ENCODE results near the gene TPRG1L.

Gene TPRG1L

DNA sequence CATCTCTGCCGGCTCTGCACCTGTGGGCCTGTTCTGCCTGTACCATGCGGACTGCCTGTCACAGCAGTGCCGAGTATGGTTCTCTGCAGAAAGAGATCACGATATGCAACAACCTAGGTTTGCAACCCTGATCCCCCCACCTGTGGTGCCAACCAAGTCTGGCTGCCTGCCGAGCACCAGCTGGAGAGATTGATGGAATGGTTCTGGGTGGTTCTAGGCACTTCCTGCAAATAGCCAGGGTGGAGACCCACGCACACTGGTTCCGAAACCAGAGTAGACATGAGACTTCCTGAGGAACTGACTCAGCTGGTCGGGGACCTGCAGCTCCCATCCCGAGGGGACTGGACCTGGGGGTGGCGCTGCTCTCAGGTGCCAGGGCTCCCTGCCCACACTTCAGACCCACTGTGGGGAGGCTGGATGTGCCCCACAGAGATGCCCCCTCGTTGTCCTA lies 5.4 kb downstream of the TPRG1L start:
- DNase-seq = no peak

DNA sequence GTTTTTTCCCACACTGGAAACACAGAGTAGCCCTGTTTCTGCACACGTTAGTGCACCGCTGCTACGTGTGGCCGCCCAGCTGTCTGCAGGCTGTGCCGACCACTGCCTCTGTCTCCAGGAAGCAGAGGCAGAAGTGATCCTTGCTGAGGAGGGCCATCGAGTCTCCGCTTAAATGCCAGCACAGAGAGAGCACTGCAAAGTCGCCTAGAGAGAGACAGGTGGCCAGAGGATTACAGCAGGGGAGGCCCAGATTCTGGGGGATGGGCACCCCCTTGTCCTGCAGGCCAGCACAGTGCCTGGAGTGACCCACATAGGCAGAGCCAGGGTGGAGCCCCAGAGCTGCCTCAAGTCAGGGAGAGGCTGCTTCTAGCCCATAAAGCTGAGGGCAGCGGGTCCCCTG lies 6.1 kb downstream of the TPRG1L start:
- no peak for DNase-seq

DNA sequence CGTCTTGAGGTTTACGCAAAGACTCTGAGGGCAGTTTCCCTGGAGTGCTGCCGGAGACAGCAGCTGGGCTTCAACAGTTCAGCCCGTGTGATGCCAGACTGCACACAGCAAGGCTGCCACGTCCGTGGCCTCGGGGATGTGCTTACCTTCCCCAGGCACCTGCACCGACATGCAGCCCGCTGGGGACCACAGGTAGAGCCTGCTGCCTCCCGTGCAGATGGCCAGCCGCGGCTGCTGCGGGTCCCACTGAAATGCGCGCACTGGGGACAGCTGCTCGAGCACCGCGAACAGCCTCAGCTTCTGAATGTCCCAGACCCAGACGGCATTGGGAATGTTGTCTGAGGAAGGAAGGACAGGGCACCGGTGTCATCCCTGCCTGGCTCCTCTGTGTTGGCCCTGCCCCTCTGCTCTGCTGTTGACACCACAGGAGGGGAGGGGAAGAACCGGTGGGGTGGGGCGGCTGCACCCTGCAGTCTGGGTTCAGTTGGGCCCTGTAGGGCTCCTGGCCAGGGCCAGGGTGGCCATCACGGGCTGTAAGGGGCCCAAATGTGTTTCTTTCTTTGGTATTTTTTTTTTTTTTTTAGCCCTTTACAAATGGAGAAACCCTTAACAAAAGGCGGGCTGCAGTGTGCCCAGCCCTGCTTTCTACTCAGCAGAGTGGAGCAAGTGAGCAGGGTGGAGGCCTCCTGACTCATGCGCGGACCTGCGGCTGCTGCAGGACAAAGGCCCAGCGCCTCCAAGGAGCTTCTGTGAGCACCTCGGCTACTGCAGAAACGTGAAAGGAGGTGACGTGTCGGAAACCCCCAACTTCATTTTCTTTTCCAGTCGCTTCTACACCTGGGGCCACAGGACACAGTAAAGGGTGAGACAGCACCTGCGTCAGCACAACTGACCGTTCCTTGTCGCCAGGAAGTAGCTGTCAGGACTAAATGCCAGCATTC lies 6.8 kb downstream of the TPRG1L start:
- DNase-seq = no peak

DNA sequence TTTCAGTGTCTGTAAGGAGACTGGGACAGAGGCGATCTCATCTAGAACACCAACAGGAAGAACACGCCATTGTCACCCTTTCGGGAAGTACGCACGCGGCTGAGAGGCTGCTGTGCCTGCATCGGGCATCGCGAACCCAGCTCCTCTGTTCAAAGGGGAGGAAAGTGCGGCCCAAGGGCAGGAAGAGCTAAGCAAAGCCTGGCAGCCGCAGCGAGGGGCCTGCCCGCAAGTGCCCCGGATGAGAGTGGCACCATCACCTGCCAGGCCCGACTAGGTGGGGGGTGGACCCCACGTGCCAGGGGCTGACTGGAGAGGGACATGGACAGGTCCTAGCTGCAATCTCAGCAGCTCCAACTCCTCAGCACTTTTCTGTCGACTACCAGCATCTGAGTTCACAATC lies 7.5 kb downstream of the TPRG1L start:
- DNase-seq = no peak

DNA sequence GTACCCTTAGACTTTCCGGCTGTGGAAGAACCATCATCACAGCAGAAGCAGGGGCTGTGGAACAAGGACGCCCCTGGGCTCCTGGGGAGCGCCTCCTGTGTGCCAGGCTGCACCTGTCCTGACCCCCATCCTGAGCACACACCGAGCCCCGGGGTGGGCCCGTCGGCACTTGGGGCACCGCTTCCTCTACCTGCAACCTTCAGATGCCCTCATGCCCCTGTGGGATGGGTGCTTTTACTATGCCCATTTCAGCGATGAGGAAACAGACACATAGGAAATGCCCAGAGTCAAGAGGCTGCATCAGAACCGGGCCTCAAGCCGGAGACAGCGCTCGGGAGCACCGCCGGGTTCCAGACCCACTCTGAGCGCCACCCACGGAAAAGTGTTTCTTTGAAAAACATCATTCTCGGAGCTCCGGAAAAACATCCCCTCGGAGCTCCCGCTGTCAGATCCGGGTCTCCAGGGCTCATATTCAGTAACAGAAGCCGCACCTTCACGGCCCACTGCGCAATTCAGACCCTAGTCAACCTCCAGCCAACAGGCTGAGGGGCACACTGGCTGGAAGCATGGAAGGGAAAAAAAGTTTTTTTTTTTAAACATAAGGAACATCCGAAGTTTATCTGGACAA lies 8.0 kb downstream of the TPRG1L start:
- DNase-seq = no peak

DNA sequence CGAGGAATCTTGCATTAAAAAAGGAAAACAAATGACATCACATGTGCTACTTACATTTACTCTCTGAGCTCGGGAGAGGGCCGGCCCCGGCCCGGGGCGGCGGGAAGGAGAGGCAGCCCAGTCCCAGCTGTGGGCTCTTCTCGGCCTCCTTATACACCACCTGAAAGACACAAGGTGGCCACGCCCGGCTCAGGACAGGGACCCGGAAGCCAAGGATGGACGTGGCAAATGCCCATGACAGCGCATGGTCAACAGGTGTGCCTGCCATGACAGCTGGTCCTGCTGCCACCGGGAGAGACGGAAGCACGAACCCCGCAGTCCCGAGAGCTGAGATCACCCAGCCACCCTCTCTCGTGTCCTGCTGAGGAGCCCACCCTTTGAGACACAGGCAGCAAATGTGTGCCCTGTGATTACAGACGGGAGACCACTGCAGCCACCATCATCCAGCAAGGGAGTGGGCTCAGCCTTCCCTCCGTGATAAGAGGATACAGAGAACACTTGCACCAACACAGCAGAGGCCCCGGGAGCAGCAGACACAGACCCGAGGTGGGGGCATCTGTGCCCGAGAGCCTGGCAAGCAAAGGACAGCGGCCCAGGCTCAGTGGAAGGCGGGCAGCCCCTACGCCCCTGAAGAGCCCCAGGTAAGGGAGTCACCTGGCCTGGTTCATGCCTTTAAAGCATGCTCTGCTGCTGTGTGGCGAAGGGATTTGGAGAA lies 8.7 kb downstream of the TPRG1L start:
- DNase-seq = no peak

DNA sequence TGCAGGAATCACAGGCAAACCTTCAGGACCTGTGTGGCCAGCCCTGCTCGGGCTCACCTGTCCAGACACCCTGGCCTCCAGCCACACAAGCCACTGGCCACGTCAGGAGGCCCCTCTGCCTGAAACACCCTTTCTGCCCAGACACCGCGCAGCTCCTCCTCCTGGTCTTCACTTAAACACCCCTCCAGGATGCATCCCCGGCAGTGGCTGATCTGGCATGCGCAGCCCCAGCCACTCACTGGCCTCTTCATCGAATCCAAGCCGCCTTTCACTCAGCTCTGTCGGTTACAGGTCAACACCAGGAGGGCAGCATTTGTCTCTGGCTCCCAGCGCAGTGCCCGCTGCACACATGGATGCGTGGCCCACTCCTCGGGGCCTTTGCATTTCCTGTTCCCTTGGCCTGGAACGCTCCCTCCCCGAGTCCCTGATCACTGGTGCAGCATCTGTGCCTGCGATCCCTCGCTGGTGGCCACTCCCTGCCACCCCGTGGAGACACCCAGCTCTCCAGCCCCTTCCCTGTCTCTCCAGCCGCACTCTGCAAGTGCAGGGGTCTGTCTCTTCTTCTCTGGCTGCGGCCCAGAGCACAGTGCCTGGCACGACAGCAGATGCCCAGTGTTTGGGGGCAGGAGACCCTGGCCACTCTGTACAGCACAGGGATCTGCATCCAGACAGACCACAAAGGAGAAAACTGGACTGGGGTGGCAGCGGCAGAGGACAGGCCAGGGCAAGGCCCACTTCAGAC lies 9.4 kb downstream of the TPRG1L start:
- DNase-seq = no peak

DNA sequence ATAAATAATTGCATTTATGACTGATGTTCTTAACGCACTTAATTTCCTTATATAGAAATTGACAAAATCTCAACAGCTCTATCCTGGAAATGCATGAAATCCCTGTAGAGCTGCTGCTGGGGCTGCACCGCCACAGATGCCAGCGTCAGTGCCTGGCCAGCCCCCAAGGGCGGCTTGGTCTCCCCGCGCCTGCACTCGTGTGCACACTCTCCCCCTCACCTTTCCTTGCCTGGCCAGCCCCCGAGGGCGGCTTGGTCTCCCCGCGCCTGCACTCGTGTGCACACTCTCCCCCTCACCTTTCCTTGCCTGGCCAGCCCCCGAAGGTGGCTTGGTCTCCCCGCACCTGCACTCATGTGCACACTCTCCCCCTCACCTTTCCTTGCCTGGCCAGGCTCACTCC lies 11.3 kb downstream of the TPRG1L start:
- DNase-seq = no peak

DNA sequence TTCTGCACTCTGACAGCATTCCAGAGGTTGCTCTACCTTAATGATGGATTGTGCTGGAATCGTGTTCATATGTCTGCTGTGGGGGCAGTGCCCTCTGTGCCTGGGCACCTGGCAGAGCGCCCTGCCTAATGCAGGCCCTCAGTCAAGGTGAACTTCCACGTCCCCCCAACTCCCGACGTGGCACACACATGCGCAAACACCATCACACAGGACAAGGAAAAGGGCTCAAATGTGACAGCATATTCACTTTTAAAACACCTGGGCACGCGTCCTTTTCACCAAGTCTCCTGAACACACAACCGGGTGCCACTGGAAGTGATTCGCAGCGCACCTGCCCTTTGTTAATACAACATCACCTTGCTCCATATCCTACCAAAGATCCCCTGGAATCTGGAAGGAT lies 11.7 kb downstream of the TPRG1L start:
- DNase-seq = no peak

DNA sequence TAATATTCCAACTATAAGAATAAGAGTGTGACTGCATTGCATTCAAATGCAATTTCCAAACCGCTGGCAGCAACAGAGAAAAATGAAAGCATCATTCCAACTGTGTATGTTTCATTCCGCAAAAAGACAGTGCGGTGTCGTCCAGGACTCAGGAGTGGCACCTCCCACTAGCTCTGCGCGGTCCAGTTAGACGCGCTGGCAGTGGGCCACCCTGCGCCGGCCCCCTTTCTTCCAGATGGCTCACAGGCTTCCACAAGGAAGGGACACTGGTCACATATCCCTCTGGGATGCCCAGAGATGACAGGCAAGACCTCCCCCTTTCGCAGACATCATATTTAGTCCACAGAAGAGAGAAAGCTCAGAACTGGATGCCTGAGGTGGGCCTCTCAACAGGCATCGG lies 13.2 kb downstream of the TPRG1L start:
- DNase-seq = no peak

DNA sequence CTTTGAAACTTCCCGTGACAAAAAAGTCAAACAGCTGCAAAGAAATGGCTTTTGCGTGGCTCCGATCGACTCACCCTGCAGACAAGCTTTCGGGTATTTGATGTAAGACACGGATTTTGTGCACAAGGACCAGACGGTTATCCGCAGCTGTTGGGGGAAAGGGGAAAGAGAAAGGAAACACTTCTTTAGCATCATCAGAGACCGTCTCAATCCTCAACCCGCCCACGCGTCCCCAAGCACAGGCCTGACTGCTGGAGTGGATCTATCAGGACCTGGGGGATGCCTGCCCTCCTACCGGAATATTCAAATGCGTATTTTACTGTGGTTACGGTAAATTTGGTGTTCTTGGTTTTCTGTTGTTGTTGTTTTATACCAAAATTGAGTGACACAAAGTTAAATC lies 13.9 kb downstream of the TPRG1L start:
- DNase-seq = no peak

DNA sequence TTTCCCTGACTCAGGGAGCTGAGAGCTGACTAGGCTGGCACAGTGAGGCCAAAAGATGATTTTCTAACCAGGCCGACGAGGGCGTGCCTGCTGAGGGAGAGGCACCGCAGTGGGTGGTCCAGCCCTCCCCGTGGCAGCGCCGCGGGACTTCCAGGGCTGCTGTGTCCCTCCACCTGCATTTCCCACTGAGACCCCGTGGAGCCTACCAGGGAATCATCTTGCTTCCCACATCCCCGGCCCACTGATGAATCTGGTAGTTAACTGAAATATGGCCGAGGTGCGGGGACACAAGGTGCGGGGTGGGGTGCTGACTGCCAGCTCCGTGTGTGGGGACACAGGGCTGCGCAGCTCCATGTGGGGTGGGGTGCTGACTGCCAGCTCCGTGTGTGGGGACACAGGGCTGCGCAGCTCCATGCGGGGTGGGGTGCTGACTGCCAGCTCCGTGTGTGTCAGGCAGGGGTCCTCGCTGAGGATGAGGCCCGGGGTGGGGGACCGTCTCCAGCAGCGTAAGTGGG lies 14.6 kb downstream of the TPRG1L start:
- no peak for DNase-seq

DNA sequence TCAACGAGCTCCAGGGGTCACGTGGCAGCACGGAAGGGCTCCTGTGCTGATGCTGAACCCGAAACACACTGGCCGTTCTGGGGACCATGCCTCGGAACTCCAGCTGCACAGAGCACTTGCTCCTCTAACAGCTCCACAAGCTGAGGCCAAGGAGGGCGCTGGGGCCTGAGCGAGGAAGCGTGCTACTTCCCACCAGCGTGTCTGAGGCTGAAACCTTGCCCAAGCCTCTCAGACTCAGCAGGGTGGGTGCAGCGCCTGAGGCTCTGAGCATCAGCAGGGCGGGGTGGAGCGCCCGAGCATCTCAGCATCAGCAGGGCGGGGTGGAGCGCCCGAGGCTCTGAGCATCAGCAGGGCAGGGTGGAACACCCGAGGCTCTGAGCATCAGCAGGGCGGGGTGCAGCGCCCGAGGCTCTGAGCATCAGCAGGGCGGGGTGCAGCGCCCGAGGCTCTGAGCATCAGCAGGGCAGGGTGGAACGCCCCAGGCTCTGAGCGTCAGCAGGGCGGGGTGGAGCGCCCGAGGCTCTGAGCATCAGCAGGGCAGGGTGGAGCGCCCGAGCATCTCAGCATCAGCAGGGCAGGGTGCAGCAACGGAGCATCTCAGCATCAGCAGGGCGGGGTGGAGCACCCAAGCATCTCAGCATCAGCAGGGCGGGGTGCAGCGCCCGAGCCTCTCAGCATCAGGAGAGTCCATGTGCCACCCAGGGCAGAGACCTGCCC lies 15.5 kb downstream of the TPRG1L start:
- no peak for DNase-seq

DNA sequence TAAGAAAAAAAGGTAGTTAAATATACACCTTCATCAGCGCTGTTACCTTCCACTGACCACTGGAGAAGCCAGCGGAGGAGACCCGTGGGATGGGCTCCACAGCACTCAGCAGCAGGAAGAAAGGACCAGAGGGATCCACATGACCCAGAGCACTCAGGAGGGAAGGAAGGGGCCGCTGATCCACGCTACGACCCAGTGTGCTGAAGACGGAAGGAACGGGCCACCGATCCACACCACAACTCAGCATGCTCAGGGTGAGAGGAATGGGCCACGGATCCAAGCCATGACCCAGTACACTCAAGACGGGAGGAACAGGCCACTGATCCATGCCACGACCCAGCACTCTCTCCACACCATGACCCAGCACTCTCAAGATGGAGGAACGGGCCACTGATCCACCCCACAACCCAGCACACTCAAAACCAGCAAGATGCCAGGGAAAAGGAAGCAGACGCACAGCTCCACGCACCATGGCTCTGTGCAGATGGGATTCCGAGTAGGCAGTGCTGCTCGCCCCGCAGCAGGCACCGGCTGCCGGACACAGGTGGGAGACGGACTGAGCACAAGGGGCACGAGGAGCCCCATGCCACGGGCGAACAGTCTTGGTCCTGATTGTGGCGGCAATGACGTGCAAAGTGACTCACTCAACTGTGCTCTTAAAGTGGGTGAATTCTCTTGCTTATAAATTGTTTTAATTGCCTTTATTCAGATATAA lies 16.4 kb downstream of the TPRG1L start:
- DNase-seq = no peak

DNA sequence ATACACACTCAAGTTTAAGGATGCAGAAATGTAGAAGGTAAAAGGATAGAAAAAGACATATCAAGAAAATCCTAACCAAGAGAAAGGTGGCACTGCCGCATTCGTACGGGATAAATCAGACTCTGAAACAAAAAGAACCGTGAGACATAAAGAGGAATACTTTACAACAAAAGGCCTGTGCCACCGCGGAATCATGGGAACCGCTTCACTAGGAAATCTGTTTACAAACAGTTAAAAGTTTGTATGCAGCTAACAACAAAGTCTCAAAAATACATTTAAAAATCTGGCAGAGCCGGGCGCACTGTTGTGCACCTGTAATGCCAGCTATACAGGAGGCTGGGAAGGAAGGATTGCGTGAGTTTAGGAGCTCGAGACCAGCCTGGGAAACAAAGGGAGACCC lies 17.0 kb downstream of the TPRG1L start:
- DNase-seq = no peak

DNA sequence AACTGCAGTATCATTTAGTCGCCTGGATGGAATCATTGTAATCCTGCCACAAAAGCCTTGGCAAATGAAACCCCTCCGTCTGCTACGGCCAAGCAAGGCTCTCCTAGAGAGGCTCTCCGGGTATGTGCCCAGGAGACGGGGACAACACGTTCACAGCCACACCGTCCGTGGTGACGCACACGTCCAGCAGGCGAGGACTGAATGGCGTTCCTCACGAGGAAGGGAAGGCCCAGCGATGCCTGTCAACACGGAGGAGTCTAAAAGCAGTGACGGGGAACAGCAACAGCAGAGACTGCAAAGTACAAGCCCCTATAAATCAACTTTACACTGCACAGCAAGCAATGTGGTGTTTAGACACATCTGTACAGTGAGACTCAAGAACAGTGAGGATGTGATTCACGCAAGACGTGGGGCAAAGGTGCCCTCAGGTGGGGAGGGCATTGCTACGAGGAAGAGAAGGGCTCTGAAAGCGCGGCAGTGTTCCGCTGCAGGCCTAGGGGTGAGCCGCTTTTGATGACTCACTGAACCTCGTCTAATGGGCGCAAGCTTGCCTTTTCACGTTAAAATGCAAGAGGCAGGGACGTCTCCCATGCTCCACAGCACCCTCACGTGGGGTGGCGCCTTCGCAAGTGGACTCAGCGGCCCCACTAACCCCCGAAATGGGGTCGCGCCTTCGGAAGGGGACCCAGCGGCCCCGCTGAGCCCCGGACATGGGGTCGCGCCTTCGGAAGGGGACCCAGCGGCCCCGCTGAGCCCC lies 18.3 kb downstream of the TPRG1L start:
- DNase-seq = no peak

DNA sequence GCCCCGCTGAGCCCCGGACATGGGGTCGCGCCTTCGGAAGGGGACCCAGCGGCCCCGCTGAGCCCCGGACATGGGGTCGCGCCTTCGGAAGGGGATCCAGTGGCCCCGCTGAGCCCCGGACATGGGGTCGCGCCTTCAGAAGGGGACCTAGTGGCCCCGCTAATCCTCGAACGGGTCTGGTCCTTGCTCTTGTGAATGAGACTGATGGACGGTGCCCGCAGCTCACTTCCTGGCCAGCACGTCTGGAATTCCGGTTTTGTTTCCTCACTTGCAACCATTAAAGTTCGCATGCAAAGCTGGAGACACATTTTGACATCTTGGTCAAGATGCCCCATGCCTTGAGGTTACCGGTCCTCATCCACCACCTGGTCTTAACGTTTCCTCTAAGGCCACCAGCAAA lies 19.5 kb downstream of the TPRG1L start:
- no peak for DNase-seq

DNA sequence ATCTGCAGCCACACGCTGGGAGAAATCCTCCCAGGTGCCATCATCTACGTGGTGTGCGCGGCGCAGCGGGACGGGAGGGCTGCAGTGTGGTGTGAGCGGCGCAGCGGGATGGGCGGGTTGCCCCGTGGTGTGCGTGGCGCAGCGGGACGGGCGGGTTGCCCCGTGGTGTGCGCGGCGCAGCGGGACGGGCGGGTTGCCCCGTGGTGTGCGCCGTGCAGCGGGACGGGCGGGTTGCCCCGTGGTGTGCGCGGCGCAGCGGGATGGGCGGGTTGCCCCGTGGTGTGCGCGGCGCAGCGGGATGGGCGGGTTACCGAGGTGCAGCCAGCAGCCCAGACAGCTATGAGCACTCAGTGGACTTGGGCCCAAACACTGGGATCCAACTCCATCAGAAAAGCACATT lies 20.4 kb downstream of the TPRG1L start:
- no peak for DNase-seq

DNA sequence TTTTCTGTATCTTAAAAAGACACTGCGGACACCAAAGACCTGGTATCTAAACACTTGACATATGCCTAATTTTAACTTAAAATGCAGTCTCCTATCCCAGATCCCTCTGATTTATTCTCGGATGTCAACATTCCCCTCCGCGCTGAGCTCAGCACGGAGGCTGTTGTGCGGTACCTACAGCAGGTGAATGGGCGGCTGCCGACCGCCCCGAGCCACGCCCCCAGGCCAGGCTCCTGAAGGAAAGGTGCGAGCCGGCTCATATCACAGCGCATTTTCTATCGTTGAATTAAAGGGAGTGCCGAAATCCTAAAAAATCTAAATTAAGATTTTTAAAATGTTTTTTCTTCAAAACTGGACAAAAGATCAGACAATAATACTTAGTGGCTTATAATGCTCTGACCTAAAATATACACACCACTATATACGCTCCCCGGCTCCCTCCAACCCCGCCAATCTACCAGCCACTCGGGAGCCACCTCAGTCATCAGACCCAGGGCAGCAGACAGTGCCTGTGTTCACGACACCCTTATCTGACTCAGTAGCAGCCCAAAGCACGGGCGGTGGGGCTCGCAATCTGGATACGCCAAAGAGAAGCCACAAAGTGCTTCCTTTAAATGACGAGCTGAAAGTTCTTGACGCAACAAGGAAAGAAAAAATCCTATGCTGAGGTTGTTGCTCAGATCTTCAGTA lies 21.0 kb downstream of the TPRG1L start:
- DNase-seq = no peak

DNA sequence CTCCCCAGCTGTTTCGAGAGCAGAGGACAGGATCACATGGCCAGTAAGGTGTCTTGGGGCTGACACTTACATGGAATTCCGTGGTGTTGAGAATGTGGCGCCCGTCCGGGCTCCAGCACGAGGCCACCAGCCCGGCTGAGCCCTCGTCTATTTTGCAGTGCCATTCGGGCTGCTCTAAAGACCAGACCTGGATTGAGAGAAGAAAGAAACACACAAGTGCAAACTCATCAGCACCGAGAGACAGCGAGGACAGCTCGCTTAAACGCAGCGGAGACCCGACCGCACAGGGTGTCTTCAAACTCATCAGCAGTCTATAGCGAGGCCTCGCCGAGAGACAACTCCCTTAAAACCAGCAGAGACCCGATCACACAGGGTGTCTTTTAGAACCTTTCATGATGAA lies 21.8 kb downstream of the TPRG1L start:
- no peak for DNase-seq

Measured in NCI-H1092 (cell line).